SW 1271 (cell line): Measurements from ENCODE around the gene RAPGEF1.

Experiments
- DNase-seq, 2 experiments: peaks; one replicate each; lab custom pipeline; 2025; lab: John Stamatoyannopoulos, UW

RAPGEF1 gene

DNA sequence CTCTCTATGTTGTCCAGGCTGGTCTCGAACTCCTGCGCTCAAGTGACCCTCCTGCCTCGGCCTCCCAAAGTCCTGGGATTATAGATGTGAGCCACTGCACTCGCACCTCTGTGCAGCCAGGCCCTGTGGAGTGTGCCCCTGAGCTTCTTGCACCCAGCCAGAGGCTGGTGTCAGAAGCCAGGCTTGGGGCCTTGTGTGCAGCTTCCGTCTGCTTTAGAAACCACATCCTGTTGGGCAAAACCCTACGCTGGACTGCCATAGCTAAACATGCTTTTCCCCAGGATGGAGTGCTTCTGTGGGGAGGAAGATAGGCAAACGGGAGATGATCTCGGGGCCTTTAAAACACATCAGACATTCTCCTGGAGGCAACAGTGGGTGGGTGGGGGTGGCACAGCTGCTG lies 154.5 kb downstream of the RAPGEF1 start:
- no peak for DNase-seq

DNA sequence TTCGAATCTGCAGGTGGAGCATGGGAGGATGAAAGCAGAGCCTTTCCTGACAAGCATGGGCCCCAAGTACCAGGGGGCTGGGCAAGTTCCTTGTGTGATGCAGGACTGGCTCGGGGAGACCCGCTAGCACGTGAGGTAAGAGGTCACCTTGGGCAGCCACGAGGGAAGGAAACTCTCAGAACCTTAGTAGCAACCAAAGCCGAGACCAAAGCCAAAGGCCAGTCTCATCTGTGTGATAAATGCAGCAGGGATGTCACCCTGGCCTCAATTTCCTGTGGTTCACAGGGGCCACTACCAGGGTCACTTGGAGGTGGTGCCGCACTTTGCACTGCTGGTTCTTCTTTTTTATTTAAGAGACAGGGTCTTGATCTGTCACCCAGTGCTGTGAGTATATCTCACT lies 155.0 kb downstream of the RAPGEF1 start:
- no peak for DNase-seq

DNA sequence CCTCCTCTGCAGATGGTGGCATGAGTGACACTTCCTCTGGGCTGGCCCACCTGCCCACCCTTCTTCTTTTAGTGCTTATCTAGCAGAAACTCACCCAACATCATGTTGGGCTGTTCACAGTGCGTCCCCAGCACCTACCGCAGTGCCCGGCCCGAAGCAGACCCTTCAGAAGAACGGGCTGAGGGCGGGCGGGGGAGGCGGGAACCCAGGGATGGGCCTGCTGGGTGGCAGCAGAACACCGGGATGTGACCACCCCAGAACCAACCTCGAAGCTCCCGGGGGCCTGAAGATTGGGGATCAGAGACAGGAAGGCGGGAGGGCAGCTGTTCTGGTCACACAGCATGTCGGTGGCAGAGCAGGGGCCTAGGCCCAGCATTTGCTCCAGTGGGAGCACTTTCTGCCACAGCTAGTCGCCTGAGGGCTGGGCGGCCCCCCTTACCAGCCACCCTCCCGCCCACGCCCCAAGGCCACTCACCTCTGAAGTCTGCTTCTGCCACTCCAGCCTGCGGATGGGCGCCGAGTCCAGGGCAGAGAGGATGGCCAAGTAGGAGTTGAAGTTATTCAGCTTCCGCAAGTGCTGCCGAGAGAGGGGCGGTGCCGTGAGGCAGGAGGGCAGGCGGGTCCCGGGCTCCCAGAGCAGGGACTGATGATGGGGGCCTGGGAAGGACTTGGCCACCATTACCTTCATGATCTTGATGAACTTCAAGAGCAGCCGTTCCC lies 155.9 kb downstream of the RAPGEF1 start:
- no peak for DNase-seq

DNA sequence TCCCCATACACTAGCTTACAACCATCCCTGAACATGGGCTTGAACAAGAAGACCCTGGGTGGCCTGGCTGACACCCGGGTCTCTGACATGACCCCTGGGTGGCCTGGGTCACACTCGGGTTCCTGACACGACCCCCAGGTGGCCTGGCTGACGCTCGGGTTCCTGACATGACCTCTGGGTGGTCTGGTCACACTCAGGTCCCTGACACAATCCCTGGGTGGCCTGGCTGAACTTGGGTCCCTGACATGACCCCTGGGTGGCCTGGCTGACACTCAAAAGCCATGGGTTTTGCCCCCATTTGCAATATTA lies 156.6 kb downstream of the RAPGEF1 start:
- DNase-seq = no peak

DNA sequence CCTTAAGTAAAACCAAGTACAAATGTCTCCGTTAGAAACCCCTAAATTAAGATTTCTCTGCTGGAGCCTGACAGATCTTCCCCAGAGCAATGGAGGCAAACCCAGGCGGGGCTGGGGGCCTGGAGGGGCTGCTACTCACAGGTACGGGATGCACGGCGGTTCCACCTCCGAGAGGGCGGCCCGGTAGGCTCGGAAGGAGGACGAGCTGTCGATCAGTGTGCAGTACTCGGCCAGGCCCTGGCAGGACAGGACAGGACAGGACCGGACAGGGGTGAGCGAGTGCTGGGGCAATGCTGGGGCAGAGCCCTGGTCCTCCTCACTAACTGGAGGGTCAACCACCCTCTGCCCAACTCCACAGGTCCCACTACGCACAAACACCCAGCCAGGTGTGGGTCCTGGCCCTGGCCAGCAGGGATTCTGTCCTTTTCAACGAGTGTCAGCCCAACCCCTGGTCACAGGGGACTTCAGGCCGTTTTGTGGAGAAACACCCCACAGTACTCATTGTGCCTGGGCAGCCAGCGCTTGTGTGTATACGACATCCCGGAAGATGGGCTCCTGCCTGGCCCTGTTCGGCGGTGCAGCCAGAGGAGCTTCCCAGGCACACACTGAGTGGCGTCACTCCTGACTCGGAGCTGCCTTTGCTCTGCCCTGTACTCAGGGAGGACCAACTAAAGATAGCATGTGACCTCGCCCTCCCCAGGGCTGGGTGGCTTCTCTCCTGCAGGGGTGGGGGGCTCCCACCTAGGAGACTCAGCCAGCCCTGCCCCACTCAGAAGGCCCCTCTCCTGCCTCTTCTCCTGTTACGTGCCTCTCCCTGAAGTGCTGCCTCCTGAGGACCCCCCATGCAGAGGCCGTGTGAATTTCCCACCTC lies 157.2 kb downstream of the RAPGEF1 start:
- no peak for DNase-seq

DNA sequence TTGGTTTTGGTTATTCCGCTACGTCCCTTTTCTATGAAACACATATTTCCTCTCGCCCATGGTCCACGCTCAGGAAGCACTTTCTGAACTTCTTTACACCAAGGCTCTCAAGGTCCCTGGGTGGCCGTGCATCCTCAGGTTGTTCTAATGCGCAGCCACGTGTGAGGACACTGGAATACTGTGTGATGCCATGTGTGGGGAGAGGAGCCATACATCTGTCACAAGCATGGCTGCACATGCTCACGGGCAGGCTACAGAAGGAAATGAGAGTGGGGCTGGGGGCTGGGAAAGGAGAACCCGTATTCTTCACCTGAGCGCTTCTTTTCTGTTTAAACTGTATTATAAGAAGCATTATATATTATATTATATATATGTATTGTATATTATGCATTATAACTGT lies 157.8 kb downstream of the RAPGEF1 start:
- DNase-seq = no peak

DNA sequence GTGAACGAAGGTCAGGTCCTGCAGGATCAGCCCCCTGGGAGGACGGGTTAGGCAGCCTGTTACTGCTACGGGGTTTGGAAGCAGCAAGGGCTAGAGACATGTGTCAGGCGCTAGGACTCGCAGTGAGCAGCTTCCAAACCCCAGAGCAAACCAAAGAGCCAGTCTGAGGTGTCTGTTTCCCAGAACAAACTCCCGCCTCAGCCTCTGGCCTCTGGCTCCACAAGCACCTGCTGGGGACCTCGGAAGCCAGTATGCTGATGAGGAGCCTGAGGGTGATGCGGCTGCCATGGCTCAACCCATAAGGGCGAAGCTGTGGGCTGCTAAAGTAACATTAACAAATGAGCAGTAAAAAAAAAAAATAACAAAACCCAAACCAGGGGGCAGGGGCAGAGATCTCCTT lies 159.5 kb downstream of the RAPGEF1 start:
- no peak for DNase-seq

DNA sequence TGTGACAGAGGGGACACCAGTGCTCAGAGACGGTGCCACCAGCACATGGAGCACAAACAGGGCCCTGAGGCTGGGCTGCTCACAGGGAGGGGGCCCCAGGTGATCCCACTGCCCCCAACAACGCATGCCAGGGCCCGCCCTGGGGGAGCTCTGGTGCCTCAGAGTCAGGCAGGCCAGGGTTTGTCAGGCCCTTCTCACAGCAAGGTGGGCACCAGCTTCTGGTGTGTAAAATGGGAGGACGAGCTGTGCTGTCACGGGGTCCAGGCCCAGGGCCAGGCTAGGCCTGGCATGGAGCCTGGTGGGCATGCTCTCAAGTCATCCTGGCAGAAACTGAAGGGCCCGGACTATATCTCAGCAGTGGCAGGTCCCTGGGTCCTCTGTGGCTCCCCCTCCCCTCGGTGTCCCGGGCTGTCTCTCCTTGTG lies 160.1 kb downstream of the RAPGEF1 start:
- DNase-seq = no peak

DNA sequence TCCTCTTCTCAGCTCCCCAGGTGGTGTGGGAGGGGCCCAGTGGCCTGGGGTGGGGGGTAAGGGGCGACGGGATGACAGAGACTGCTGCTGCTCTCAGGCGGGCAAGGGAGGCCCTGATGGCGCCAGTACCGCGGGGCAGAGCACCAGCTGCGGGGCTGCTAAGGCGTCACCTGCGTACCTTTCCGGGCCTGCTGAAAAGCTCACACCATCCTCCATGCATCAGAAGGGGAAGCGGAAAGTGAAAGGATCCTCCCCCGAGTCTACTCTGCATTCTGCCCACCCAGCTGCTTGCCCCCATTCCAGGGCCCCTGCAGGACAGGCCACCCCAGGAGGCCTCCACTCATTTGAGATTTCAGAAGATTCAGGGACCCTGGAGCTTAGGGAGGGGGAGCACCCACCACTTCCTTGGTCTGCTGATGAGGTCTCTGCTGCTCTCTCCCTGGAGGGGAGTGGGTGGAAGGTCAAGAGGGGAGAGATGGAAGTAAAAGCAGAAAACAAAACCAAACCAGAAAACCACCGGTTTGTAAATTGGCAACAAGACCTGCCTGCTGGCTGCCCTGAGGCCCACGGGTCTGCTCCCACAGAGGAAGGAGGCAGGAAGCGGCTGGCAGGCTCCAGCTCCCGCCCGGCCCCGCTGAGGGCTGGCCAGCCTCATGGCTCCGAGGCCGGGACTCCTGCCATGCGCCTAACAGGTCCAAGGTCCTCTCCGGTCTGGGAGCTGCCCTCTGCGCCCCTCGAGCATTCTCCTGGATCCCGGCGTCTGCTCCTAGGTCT lies 161.0 kb downstream of the RAPGEF1 start:
- DNase-seq = no peak

DNA sequence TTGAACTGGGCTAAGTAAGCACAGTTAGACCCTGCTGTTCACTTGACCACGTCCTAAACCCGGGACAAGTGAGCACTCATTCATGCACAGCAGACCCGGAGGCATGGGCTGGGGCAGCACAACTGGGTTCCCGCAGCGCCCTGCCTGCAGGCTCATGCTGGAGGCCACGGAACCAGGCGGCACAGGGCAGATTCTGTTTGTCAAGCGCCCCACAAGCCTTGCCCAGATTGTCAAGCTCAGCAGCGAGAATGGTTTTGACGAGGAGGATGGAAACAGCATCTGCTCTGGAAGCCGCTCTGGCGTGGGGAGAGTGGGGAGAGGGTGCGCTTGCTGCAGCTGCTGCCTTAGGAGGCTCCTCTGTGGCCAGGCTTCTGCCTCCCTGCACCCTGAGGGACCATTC lies 161.9 kb downstream of the RAPGEF1 start:
- DNase-seq = no peak

DNA sequence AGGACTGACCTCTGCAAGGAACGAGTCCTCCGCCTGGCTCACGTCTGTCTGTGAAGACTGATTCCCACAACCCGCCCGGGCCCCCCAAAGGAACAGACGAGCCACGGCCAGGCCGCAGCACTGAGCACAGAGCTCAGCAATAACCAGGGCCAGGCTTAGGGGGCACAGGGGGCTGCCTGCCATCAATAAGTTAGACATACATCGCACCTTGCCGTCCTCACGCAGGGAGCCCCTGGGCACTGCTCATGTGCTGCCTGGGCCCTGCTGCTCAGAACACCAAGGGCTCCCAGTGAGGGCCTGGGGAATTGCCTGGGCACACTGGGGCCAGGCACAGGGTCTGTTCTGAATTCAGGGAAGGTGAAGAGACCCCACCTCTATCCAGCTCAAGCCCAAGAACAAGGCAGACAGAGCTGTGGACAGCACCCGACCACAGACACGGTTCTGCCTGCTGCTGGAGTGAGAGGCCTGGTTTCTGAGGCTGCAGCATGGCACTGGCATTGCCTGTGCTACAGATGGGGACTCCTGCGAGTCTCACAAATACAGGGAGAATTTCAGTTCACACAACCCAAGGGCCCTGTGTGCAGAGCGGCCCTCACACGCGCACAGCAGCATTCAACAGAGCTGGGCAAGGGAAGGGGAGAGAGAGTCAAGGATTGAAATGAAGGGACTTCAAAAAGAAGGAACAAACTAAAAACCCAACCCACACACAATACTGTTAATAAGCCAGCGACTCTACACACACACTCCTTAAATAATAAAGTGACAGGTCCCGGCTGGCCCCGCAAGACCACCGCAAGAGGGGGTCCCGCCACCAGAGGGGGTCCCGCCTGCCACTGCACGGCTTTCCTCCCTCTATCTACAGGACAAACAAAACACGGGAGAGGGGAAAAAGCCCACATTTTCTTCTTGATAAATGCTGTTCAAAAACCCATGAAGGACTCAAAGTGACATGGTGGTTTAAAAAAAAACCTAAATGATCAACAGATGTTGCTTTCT lies 162.6 kb downstream of the RAPGEF1 start:
- no peak for DNase-seq

DNA sequence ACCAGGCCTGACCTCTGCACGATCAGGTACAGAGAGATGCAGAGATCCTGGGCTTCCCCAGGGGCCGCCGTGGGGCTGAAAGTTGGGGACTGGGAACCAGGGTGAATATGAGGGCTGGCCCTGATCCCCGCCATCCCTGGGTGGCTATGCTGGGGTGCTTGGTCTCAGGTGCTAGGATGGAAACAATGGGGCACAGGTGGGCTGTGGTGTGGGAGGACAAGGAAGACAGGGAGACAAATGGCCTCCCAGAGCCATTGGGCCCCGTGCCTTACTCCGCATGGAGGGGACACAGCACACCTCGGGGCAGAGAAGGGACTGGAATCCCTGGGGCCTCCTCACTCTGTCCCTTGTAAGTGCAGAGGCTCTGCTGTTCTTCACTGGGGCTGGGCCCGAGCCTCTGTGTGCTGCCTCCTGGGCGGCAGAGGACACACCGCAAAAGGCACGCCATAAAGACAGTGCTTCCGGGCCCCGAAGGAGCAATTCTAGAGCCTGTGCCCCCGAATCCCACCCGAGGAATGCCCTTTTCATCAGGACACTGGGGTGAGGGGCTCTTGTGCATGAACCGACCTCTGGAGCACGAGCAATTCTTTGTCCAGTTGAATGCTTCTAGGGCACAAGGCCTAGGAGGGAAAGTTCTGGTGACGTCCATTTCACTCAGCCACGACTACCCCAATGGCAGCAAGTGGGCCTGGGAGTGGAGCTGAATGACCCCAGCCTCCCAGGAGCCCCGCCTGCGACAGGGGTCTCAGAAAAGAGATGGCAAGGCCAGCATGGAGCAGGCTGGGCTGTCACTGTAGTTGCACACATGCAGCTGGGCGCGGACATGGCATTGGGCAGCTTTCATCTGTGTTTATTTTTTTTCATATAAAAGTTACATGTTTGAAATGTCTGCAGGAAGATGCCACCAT lies 163.7 kb downstream of the RAPGEF1 start:
- no peak for DNase-seq

DNA sequence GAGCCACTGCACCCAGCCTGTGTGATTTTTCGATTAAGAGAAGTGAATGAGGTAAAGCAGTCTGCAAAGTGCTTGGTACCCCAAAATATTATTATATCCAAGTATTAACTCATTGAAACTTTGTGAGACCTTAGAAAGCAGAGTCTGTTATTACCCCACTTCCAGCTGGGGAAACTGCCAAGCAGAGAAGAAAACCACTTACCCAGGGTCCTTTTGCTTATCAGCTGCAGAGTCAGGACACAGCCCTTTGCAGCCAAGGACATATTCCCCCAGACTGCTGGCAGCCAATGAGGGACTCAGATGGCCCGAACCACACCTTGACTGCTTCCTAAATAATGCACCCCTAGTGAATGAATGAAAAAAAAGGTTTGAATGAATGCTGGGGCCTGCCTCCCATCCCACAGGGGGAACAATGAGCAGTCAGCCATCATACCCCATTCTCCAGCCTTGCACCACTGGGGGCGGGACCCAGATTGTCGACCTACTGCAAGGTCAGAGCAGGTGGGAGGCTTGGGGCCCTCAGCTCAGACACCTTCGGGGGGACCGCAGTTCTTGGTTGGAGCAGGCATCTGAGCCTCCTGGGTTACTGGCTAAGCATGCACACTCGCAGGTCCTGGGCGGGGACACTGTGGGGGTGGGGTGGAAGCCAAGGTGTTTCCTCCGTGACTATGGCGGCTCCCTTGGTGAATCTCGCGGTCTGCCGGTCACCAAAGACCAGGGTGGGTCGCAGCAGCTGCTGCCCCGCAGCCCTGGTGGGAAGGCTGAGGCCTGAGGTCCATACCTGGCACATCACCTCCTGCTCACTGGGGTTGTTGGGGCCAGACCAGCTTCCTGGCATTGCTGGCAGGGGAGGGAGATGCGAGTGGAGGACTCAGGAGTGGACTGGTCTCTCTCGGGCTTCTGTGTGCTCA lies 164.9 kb downstream of the RAPGEF1 start:
- DNase-seq = no peak

DNA sequence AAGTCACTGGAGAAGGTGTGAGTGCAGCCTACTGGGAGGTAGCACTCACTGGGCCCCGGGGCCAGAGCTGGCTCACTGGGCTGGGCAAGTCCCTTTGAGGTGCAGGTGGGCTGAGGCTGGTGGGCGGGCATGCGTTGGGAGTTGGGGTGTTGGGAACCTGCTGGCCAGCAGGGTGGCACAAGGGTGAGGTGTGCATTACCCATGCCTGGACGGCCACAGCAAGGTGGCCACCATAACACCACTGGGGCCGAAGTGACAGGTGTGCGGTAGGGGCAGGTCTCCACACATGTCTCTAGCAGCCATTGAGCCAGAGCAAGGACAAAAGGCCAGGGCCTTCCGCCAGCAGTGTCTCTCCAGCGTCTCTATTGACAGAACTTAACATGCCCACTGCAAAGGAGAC lies 172.0 kb downstream of the RAPGEF1 start:
- DNase-seq = no peak

DNA sequence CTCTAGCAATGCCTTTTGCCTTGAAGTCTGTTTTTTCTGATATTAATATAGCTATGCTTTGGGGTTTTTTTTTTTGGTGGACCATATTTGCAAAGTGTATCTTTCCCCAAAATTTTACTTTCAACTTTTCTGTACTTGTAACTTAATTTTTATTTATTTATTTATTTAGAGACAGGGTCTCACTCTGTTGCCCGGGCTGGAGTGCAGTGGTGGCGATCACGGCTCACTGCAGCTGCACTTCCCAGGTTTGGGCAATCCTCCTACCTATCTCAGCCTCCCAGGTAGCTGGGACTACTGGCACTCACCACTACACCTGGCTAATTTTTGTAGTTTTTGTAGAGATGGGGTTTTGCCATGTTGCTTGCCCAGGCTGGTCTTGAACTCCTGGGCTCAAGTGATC lies 173.7 kb downstream of the RAPGEF1 start:
- DNase-seq = no peak

DNA sequence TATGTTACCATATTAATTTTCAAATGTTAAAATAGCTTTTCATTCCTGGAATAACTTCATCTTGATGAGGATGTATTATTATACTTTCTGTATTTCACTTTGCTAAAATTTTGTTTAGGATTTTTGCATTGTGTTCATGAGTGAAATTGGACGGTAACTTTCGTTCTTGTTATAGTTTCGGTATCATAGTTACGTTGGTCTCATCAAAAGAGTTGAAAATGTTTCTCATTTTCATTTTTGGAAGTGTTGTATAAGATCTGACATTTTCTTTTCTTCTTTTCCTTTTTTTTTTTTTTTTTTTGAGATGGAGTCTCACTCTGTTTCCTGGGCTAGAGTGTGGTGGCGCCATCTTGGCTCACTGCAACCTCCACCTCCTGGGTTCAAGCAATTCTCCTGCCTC lies 174.5 kb downstream of the RAPGEF1 start:
- DNase-seq = no peak

DNA sequence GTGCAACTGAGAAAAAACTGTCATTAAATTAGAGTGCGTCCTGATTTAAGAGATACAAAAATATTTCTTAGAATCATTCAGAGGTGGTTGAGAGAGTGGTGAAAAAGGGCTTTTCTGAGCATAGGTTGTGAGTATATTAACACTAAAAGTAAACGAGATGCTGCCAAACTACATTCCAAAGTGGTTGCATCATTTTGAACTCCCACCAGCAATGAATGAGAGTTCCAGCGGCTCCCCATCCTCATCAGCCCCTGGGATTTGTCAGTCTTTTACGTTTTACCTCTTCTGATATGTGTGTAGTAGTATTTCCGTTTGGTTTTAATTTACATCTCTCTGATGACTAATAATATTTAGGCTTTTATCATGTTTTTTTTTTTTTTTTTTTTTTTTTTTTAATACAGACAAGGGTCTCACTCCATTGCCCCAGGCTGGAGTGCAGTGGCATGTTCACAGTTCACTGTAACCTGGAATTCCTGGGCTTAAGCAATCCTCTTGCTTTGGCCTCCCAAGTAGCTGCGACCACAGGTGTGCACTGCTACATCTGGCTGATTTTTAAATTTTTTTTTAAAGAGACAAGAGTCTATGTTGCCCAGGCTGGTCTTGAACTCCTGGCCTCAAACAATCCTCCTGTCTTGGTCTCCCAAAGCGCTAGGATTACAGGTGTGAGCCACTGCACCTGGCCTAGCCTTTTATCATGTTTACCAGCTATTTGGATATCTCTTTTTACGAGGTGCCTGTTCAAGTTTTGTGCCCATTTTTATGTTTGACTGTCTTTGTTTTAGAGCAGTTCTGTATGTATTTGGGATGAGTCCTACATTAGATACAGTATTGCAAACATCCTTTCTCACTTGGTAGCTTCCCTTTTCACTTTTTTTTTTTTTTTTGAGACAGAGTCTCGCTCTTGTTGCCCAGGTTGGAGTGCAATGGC lies 177.6 kb downstream of the RAPGEF1 start:
- no peak for DNase-seq

DNA sequence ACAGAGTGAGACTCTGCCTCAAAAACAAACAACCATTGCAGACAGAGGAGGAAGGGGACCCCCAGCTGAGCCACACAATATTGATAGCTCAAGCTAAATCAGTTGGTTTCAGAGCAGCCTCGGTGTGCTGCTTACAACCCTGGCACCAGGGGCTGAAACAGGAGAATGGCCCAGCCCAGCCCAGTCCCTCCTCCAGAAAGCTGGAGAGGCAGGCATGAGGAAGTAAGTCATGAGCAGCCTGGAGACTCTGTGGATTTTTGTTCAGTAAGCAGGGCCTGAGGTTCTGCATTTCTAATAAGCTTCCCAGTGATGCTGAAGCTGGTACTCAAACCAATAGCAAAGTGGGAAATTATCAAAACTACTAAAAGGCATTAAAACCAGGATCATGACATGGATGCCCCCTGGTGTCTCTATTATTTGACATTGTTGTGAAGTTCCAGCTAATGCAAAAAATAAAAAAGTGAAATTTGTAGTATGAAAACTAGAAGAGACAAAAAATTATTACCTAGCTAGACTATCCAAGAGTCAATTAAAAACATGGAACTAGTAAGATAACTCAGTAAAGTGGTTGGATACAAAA lies 180.4 kb downstream of the RAPGEF1 start:
- no peak for DNase-seq
